B cell (primary cell): ENCODE data around the gene SMURF2. TPM values are rescaled to one million over a fixed set of nuclear protein-coding genes. Genes with fewer than 3 reads are reported as not detected.

ENCODE experiments used
- ATAC-seq: fragments of 200-7000 bp; cut with Tn5 transposase; one replicate; pipeline ENCODE4 v1.10.0; 2021; ENCODE audit warnings: low read depth, mild to moderate bottlenecking, moderate number of reproducible peaks, moderate library complexity
- CTCF ChIA-PET: fragments of 350-600 bp; sonication (Branson Sonifier 250); formaldehyde crosslinking; loops from one replicate; lab custom pipeline; 2021; ENCODE audit warnings: antibody characterized with exemption, inconsistent platforms; lab: Charles Lee
- POLR2A ChIA-PET: fragments of 350-600 bp; sonication (Branson Sonifier 250); formaldehyde crosslinking; loops from one replicate; lab custom pipeline; 2021; ENCODE audit warnings: antibody characterized with exemption; lab: Charles Lee
- DNase-seq: peaks from one replicate; pipeline ENCODE4 v3.0.0; 2013
- H2AFZ ChIP-seq: 2 replicates; pipeline ENCODE4 v1.6.1; 2012; ENCODE audit warnings: mild to moderate bottlenecking, low read depth, low read length; ENCODE audit not compliant: insufficient read depth, poor library complexity, severe bottlenecking
- H3K27ac ChIP-seq, 2 donors: 1 replicate in 1 of 2; 2 replicates in 1 of 2; pipeline ENCODE4 v1.5.1; 2012 to 2013; ENCODE audit warnings: low read length in 2 of 2, mild to moderate bottlenecking in 2 of 2, moderate library complexity in 1 of 2
- H3K27me3 ChIP-seq, 4 experiments: fragments of 200-600 bp in 1 of 4; sonication (generic) in 1 of 4; replicated peaks in 1 of 4; 1 replicate in 2 of 4; 2 replicates in 2 of 4; pipeline versions ENCODE4 v1.6.1 to v1.7.0; 2013 to 2016; ENCODE audit warnings: low read length in 3 of 4, mild to moderate bottlenecking in 2 of 4, mixed read lengths in 1 of 4, moderate library complexity in 1 of 4; ENCODE audit not compliant: insufficient read depth in 4 of 4, control insufficient read depth in 3 of 4; ENCODE audit errors: control extremely low read depth in 1 of 4
- H3K36me3 ChIP-seq, 2 experiments: replicated peaks in 1 of 2; 1 replicate in 1 of 2; 2 replicates in 1 of 2; pipeline versions ENCODE4 v1.6.1 to v1.7.1; 2013; ENCODE audit warnings: low read length in 1 of 2; ENCODE audit not compliant: insufficient read depth in 2 of 2, control insufficient read depth in 1 of 2; ENCODE audit errors: control extremely low read depth in 1 of 2, extremely low read depth in 1 of 2
- H3K4me1 ChIP-seq, 2 donors: fragments of 200-600 bp in 1 of 2; sonication (generic) in 1 of 2; 1 replicate in 1 of 2; 2 replicates in 1 of 2; pipeline versions ENCODE4 v1.5.1 to v1.6.1; 2013 to 2017; ENCODE audit warnings: low read length in 2 of 2; ENCODE audit not compliant: control insufficient read depth in 2 of 2, insufficient read depth in 2 of 2
- H3K4me2 ChIP-seq: replicated peaks from 2 replicates; pipeline ENCODE3; 2012; ENCODE audit warnings: mild to moderate bottlenecking, low read depth, low read length; ENCODE audit not compliant: poor library complexity, severe bottlenecking
- H3K4me3 ChIP-seq, 5 experiments: fragments of 200-600 bp in 1 of 5; sonication (generic) in 1 of 5; 1 replicate in 3 of 5; 2 replicates in 2 of 5; pipeline versions ENCODE4 v1.5.1 to v1.7.0; 2011 to 2016; ENCODE audit warnings: low read length in 4 of 5, mild to moderate bottlenecking in 4 of 5, low read depth in 2 of 5, control low read depth in 1 of 5, moderate library complexity in 1 of 5; ENCODE audit not compliant: insufficient read depth in 1 of 5; ENCODE audit errors: control extremely low read depth in 1 of 5, extremely low read depth in 1 of 5
- H3K79me2 ChIP-seq: fragments of 200-600 bp; sonication (generic); one replicate; pipeline ENCODE4 v1.6.0; 2016; ENCODE audit warnings: low read length; ENCODE audit not compliant: control insufficient read depth, insufficient read depth
- H3K9ac ChIP-seq: fragments of 200-600 bp; sonication (generic); 2 replicates; pipeline ENCODE4 v1.6.1; 2017; ENCODE audit warnings: mild to moderate bottlenecking, low read length, moderate library complexity
- H3K9me3 ChIP-seq, 3 donors: one replicate each; pipeline versions ENCODE4 v1.6.1 to v1.7.1; 2013; ENCODE audit warnings: low read length in 2 of 3; ENCODE audit not compliant: control insufficient read depth in 2 of 3, insufficient read depth in 1 of 3; ENCODE audit errors: control extremely low read depth in 1 of 3
- H4K20me1 ChIP-seq: 2 replicates; pipeline ENCODE4 v1.6.0; 2012; ENCODE audit warnings: mild to moderate bottlenecking, low read length; ENCODE audit not compliant: insufficient read depth, control insufficient read depth, poor library complexity, severe bottlenecking
- H3K27ac Mint-ChIP-seq: one replicate; pipeline ENCODE4 v1.8.0; 2021; ENCODE audit warnings: mixed read lengths
- H3K27me3 Mint-ChIP-seq: one replicate; pipeline ENCODE4 v1.8.0; 2021; ENCODE audit warnings: mixed read lengths
- H3K4me1 Mint-ChIP-seq: one replicate; pipeline ENCODE4 v1.8.0; 2021; ENCODE audit warnings: mixed read lengths
- H3K4me3 Mint-ChIP-seq: one replicate; pipeline ENCODE4 v1.8.0; 2021; ENCODE audit warnings: mixed read lengths
- H3K9me3 Mint-ChIP-seq: one replicate; pipeline ENCODE4 v1.8.0; 2022; ENCODE audit warnings: mixed read lengths; ENCODE audit not compliant: insufficient read depth
- EZH2 ChIP-seq: IDR thresholded peaks from 2 replicates; pipeline ENCODE4 v1.6.1; 2012; ENCODE audit warnings: borderline replicate concordance, low read depth, mild to moderate bottlenecking, moderate library complexity, low read length; ENCODE audit not compliant: insufficient read depth, poor library complexity, severe bottlenecking
- WGBS: methylation state at CpG from one replicate; pipeline ENCODE4 v1.1.5; 2013; ENCODE audit warnings: missing lambda C conversion rate; ENCODE audit not compliant: insufficient coverage; 5-methylcytosine and 5-hydroxymethylcytosine counted together
- intact Hi-C: fragments of 100-400 bp; cut with micrococcal nuclease; formaldehyde crosslinking; loops from one replicate; pipeline ENCODE4 v1.10.0; 2022
- polyA plus RNA-seq: library from polyadenylated mRNA; depleted of rRNA; stranded (reverse); fragments of >200 nt; gene quantifications from 2 replicates; pipeline ENCODE4 v1.2.3, GENCODE V29; 2012
- total RNA-seq, 2 donors: library from RNA; stranded (reverse); fragments of 120-200 nt in 1 of 2; gene quantifications; 1 replicate in 1 of 2; 2 replicates in 1 of 2; pipeline versions ENCODE4 v1.2.3 to v1.2.4, GENCODE V29; 2013 to 2022
- TF ChIP-seq, protein P1 (sequence below): fragments of 200-600 bp; IDR thresholded peaks from one replicate; pipeline ENCODE4 v1.8.0; 2022; ENCODE audit warnings: antibody characterized with exemption, mild to moderate bottlenecking

SMURF2 gene
- total and polyA plus RNA-seq, 2 donors (not counting 1 experiment from before 2014, with no cell fraction given) = 9.2 to 32.8 TPM

DNA sequence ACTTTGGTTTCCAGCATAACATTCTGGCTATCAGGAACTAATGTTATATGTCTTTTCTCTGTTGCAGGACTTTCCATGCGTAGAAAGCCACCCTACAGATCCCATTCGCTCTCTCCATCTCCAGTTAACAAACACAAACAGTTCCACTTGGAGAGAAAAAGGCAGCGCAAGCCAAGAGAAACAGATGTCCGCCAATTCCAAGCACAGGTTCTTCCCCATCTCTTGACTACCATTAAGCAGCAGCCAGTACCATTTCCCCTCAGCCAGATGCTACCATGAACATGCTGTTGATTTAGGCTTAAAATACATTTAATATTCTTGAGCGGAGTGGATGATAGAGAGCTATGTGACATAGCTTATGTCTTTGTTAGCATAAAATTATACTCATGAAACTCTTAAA is 132.9 kb downstream of the SMURF2 start:
- CTCF ChIA-PET = interaction anchor here (1.5 kb wide), 1 partner anchor 109 kb away, joined by 6 read pairs; no protein-coding TSS in a partner anchor

DNA sequence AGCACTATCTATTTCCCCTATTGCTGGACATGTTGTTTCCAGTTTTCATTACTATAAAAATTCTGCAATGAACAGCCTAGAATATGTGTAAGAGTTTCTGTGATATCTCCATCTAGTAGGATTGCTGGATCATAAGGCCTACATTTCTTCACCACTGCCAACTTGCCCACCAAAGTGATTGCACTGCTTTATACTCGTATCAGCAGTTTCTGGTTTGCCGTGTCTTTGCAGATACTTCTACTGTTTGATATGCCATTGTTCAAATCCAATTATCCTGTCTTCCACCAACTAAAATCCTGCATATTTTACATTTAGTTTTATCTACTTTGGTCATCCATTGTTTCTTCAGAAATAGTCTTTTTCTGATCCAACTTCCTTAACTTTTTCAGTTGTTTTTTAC is 134.2 kb downstream of the SMURF2 start:
- H3K79me2 ChIP-seq = no peaks in the 10 kb centered on the region
- no peak overlapping the region for H3K4me3 ChIP-seq
- H2AFZ ChIP-seq = no peak overlapping the region
- H3K27ac ChIP-seq = no peak overlapping the region
- Mint-ChIP-seq H3K27ac (no peak overlapping the region), H3K9me3 (no peaks in the 10 kb centered on the region), H3K27me3 (no peaks in the 10 kb centered on the region), H3K4me3 (no peak overlapping the region), H3K4me1 (no peaks in the 10 kb centered on the region)
- DNase-seq = no peak
- peaks cover 14 to 88% of the 10 kb centered on the region in 2 experiments for H3K36me3 ChIP-seq
- 100% methylated on average over 2 of the region's 2 CpGs for WGBS
- no peaks in the 10 kb centered on the region for H3K27me3 ChIP-seq
- H4K20me1 ChIP-seq = no peaks in the 10 kb centered on the region
- no peaks in the 10 kb centered on the region for H3K9me3 ChIP-seq
- TF ChIP-seq EZH2 = no peak
- TF ChIP-seq, protein P1, sequence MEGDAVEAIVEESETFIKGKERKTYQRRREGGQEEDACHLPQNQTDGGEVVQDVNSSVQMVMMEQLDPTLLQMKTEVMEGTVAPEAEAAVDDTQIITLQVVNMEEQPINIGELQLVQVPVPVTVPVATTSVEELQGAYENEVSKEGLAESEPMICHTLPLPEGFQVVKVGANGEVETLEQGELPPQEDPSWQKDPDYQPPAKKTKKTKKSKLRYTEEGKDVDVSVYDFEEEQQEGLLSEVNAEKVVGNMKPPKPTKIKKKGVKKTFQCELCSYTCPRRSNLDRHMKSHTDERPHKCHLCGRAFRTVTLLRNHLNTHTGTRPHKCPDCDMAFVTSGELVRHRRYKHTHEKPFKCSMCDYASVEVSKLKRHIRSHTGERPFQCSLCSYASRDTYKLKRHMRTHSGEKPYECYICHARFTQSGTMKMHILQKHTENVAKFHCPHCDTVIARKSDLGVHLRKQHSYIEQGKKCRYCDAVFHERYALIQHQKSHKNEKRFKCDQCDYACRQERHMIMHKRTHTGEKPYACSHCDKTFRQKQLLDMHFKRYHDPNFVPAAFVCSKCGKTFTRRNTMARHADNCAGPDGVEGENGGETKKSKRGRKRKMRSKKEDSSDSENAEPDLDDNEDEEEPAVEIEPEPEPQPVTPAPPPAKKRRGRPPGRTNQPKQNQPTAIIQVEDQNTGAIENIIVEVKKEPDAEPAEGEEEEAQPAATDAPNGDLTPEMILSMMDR = no peak
- no peaks in the 10 kb centered on the region for H3K4me1 ChIP-seq
- no peak overlapping the region for H3K9ac ChIP-seq
- intact Hi-C loops = no loop called here
- ChIA-PET CTCF (interaction anchor here (1.5 to 1.7 kb wide), 2 partner anchors 108 to 206 kb away, joined by 3 to 6 read pairs; no protein-coding TSS in a partner anchor), POLR2A (no interaction called here)
- ATAC-seq = no peak
- H3K4me2 ChIP-seq = no peak overlapping the region

More for the DNA sequence above, 132.9 kb downstream of the SMURF2 start:
- 100% methylated on average over 2 of the region's 5 CpGs for WGBS
- H3K79me2 ChIP-seq = no peaks in the 10 kb centered on the region
- H3K27me3 ChIP-seq = no peaks in the 10 kb centered on the region
- ATAC-seq = no peak
- TF ChIP-seq, protein P1 = no peak
- no peak for TF ChIP-seq EZH2
- H2AFZ ChIP-seq = no peak overlapping the region
- DNase-seq = no peak
- no peak overlapping the region for H3K9ac ChIP-seq
- H3K4me1 ChIP-seq = no peaks in the 10 kb centered on the region
- Mint-ChIP-seq H3K9me3 (no peaks in the 10 kb centered on the region), H3K4me1 (no peaks in the 10 kb centered on the region), H3K27me3 (no peaks in the 10 kb centered on the region), H3K4me3 (no peak overlapping the region), H3K27ac (no peak overlapping the region)
- POLR2A ChIA-PET = no interaction called here
- no peaks in the 10 kb centered on the region for H4K20me1 ChIP-seq
- H3K4me2 ChIP-seq = no peak overlapping the region
- H3K4me3 ChIP-seq = no peak overlapping the region
- no peaks in the 10 kb centered on the region for H3K9me3 ChIP-seq
- H3K36me3 ChIP-seq = peaks cover 11 to 89% of the 10 kb centered on the region in 2 experiments
- no peak overlapping the region for H3K27ac ChIP-seq
- intact Hi-C loops = no loop called here
